ENCODE measurements around the gene PYGB. TPM values are rescaled to one million over a fixed set of nuclear protein-coding genes. Genes with fewer than 3 reads are reported as not detected.

The PYGB gene
- total RNA-seq, 1 experiment from 2014 or later = 188 TPM

DNA sequence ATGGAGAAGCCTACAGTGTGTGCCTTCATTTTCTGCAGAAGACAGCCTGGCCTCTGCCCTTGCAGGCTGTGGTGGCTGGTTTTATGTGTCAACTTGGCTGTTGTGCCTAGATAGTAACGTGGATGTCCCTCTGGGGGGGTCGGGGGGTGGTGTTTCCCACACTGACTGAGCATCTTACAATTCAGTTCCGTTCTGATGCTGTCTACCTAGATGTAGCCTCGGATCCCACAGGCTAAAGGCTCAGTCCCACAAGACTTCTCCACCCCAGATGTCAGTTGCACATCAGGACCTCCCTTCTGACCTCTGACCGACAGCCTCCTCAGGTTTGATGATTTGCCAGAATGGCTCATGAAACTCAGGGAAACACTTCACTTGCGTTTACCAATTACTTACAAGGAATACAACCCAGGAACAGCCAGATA lies 4.4 kb downstream of the PYGB start:
- peaks cover 91% of the 10 kb centered on the region for H3K79me2 ChIP-seq (ENCODE audit: low read length)
- H3K27me3 ChIP-seq (ENCODE audit: low read length) = no peaks in the 10 kb centered on the region
- H3K9ac ChIP-seq (ENCODE audit: low read length) = peak overlapping the region; percentile 23; the same call in 1 of the 2 replicates
- H3K9me2 ChIP-seq (replicated peaks; ENCODE audit: insufficient read depth, low read length) = no peaks in the 10 kb centered on the region
- H3K4me3 ChIP-seq (ENCODE audit: low read length) = no peak overlapping the region; the same call in 1 of the 2 replicates
- H3K36me3 ChIP-seq (ENCODE audit: insufficient read depth, low read length) = peaks cover 54% of the 10 kb centered on the region
- H3K4me1 ChIP-seq (ENCODE audit: low read length) = peaks cover 59% of the 10 kb centered on the region
- no peaks in the 10 kb centered on the region for H3K9me3 ChIP-seq (ENCODE audit: low read length)
- DNase-seq = no peak
- H3K27ac ChIP-seq (ENCODE audit: low read length) = peak overlapping the region; percentile 98
- no peak overlapping the region for H2AFZ ChIP-seq (ENCODE audit: low read length)
- H4K20me1 ChIP-seq (ENCODE audit: insufficient read depth, low read depth, low read length) = peaks cover 74% of the 10 kb centered on the region
- H3K4me2 ChIP-seq (ENCODE audit: low read depth, low read length, poor library complexity, severe bottlenecking) = peak overlapping the region; percentile 80

DNA sequence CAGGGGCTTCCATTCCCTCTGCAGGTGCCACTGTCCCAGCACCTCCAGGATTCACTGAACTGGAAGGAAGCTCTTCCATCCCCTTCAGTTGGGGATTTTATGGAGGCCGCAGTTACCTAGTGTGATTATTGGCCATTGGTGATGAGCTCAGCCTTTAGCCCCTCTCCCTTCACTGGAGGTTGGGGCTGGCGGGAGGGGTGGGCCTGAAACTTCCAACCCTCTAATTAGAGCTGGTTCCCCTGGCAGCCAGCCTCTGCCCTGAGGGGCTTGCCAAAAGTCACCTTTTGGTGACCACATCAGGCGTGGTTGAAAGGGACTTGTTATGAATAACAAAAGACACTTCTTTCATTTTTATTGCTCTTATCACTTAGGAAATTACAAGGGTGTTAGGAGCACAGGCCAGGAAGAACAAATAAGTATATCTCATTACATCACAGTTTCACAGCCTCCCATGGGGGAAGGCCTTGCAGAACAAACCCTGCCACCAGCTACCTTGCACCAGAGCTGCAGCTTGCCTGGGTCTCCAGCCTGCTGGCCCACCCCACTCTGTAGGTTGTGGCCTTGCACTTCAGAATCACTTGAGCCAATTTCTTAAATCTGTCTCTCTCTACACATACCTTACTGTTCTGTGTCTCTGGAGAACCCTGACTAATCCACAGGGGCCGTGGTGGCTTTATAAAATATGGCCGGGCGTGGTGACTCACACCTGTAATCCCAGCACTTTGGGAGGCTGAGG lies 5.0 kb downstream of the PYGB start:
- H3K4me2 ChIP-seq (ENCODE audit: low read depth, low read length, poor library complexity, severe bottlenecking) = peak overlapping the region; percentile 80
- H4K20me1 ChIP-seq (ENCODE audit: insufficient read depth, low read depth, low read length) = peaks cover 80% of the 10 kb centered on the region
- H3K9me2 ChIP-seq (replicated peaks; ENCODE audit: insufficient read depth, low read length) = no peaks in the 10 kb centered on the region
- H3K79me2 ChIP-seq (ENCODE audit: low read length) = peaks cover 97% of the 10 kb centered on the region
- peak overlapping the region; percentile 55 for H3K27ac ChIP-seq (ENCODE audit: low read length)
- H3K36me3 ChIP-seq (ENCODE audit: insufficient read depth, low read length) = peaks cover 59% of the 10 kb centered on the region
- DNase-seq = no peak
- H3K27me3 ChIP-seq (ENCODE audit: low read length) = no peaks in the 10 kb centered on the region
- peaks cover 54% of the 10 kb centered on the region for H3K4me1 ChIP-seq (ENCODE audit: low read length)
- no peak overlapping the region for H3K9ac ChIP-seq (ENCODE audit: low read length)
- H2AFZ ChIP-seq (ENCODE audit: low read length) = no peak overlapping the region
- no peaks in the 10 kb centered on the region for H3K9me3 ChIP-seq (ENCODE audit: low read length)
- H3K4me3 ChIP-seq (ENCODE audit: low read length) = no peak overlapping the region; the same call in 1 of the 2 replicates

DNA sequence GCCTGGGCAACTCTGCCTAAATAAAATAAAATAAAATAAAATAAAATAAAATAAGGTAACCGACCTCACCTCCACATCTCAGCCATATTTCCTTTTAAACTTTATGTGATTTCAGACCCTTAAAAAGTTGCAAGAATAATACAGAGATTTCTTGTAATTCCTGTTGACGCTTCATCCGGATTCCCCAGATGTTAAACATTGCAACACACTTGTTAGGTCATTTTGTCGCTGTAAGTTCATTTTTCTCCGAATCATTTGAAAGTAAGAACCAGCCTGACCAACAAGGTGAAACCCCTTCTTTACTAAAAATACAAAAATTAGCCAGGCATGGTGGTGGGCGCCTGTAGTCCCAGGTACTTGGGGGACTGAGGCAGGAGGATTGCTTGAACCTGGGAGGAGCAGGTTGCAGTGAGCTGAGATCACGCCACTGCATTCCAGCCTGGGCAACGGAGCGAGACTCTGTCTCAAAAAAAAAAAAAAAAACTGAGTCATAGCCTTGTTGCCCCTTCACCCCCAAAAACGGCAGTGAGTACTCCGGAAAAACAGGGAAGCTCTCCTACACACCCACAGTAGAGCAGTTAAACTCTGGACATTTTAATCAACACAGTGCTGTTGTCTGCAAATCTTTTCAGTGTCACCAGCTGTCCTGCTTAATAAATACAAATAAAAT lies 5.9 kb downstream of the PYGB start:
- H3K4me2 ChIP-seq (ENCODE audit: low read depth, low read length, poor library complexity, severe bottlenecking) = no peak overlapping the region
- H2AFZ ChIP-seq (ENCODE audit: low read length) = no peak overlapping the region
- H3K36me3 ChIP-seq (ENCODE audit: insufficient read depth, low read length) = peaks cover 68% of the 10 kb centered on the region
- H3K27me3 ChIP-seq (ENCODE audit: low read length) = no peaks in the 10 kb centered on the region
- H4K20me1 ChIP-seq (ENCODE audit: insufficient read depth, low read depth, low read length) = peaks cover 87% of the 10 kb centered on the region
- peaks cover 54% of the 10 kb centered on the region for H3K4me1 ChIP-seq (ENCODE audit: low read length)
- no peak overlapping the region for H3K27ac ChIP-seq (ENCODE audit: low read length)
- H3K9ac ChIP-seq (ENCODE audit: low read length) = no peak overlapping the region
- H3K9me2 ChIP-seq (replicated peaks; ENCODE audit: insufficient read depth, low read length) = no peaks in the 10 kb centered on the region
- H3K9me3 ChIP-seq (ENCODE audit: low read length) = no peaks in the 10 kb centered on the region
- H3K4me3 ChIP-seq (ENCODE audit: low read length) = no peak overlapping the region
- peaks cover 98% of the 10 kb centered on the region for H3K79me2 ChIP-seq (ENCODE audit: low read length)
- DNase-seq = no peak

DNA sequence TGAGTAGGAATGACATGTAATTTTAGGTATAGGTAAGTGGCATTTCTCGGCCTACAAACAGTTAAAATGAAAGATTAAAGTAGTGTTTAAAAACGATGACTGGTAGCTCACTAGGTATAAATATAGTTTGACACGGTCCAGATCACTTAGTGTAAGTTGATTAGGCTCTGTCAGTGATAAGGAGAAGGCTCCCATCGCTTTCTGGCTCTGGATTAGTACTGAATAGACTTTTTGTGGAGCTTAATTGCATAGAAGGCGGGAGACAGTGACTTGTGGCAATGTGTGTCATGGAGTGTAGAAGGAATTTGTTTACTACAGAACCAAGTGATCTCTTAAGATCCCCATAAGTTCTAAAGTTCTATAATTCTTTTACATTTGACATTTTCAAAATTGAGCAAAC lies 6.7 kb downstream of the PYGB start:
- Histone ChIP-seq H3K79me2 (ENCODE audit: low read length) (peaks cover 98% of the 10 kb centered on the region), H3K36me3 (ENCODE audit: insufficient read depth, low read length) (peaks cover 73% of the 10 kb centered on the region), H3K4me2 (ENCODE audit: low read depth, low read length, poor library complexity, severe bottlenecking) (no peak overlapping the region), H3K27ac (ENCODE audit: low read length) (0 out of 2 replicates have a peak overlapping the region, but pooled peaks have one; percentile 9), H3K4me3 (ENCODE audit: low read length) (no peak overlapping the region), H3K9me2 (replicated peaks; ENCODE audit: insufficient read depth, low read length) (no peaks in the 10 kb centered on the region), H2AFZ (ENCODE audit: low read length) (no peak overlapping the region), H4K20me1 (ENCODE audit: insufficient read depth, low read depth, low read length) (peaks cover 86% of the 10 kb centered on the region), H3K4me1 (ENCODE audit: low read length) (peaks cover 49% of the 10 kb centered on the region), H3K27me3 (ENCODE audit: low read length) (no peaks in the 10 kb centered on the region), H3K9ac (ENCODE audit: low read length) (no peak overlapping the region), H3K9me3 (ENCODE audit: low read length) (no peaks in the 10 kb centered on the region)
- DNase-seq = no peak

DNA sequence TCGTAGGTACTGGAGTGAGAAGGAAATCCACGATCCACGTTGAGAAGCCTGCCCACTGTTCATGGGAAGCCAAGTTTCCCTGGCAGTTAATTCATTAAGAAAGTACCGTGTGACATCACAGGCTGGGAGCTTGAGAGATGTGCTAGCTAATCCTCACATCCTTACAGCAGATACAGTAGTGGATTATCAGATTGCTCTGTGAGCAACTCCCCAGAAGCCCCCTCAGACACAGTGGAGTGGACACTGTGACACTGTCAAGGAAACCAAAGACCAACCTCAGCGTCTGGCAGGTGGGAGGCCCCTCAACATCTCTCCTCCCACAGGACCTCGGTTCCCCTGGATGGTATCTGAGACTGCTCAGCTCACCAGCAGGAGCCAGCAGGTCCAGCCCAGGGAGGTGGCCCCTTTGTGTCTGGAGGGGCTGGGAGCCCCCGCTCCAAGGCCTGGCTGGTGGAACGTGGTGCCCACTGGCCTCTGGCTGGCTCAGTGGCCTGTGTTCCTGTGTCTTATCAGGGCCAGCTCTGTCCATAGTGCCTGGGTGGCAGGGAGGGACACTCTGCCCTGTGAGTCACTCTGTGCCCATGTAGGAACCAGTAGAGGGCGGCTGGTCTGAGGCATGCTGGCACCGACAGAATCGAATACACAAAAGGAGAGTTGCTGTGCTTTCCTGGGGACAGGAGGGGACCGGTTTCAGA lies 7.2 kb downstream of the PYGB start:
- peaks cover 98% of the 10 kb centered on the region for H3K79me2 ChIP-seq (ENCODE audit: low read length)
- no peak for DNase-seq

DNA sequence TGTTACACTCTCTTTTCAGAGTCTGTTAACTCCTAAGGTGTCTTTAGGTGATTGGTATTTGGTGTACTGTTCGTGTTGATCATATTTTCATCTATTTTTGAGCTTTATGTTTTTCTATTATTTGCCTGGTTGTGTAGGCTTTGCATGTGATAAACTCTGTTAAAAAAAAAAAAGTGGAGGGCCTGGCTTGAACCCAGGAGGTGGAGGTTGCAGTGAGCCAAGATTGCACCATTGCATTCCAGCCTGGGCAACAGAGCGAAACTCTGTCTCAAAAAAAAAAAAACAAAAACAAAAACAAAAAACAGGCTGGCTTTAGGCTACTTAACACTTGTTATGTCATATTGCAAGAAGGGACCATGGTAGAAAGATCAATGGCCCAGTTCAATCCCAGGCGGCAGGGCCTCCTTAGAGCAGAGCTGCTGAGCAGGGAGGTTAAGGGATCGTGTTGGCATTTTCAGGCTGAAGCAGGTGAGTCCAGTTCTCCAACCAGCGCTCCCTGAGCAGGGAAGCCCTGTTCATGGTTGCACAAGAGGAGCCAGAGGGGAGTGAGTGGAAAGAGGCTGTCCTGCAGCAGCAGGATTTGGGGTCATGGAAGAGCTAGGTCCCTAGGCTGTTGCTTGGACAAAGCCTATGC lies 8.5 kb downstream of the PYGB start:
- H4K20me1 ChIP-seq (ENCODE audit: insufficient read depth, low read depth, low read length) = peaks cover 69% of the 10 kb centered on the region
- H3K79me2 ChIP-seq (ENCODE audit: low read length) = peaks cover 96% of the 10 kb centered on the region

More for the DNA sequence above, 7.2 kb downstream of the PYGB start:
- Histone ChIP-seq H3K4me2 (ENCODE audit: low read depth, low read length, poor library complexity, severe bottlenecking) (no peak overlapping the region), H4K20me1 (ENCODE audit: insufficient read depth, low read depth, low read length) (peaks cover 81% of the 10 kb centered on the region), H3K9me2 (replicated peaks; ENCODE audit: insufficient read depth, low read length) (no peaks in the 10 kb centered on the region), H3K4me1 (ENCODE audit: low read length) (peaks cover 43% of the 10 kb centered on the region), H3K9ac (ENCODE audit: low read length) (no peak overlapping the region), H2AFZ (ENCODE audit: low read length) (no peak overlapping the region), H3K4me3 (ENCODE audit: low read length) (no peak overlapping the region), H3K9me3 (ENCODE audit: low read length) (no peaks in the 10 kb centered on the region), H3K27me3 (ENCODE audit: low read length) (no peaks in the 10 kb centered on the region), H3K36me3 (ENCODE audit: insufficient read depth, low read length) (peaks cover 76% of the 10 kb centered on the region), H3K27ac (ENCODE audit: low read length) (0 out of 2 replicates have a peak overlapping the region, but pooled peaks have one; percentile 9)

DNA sequence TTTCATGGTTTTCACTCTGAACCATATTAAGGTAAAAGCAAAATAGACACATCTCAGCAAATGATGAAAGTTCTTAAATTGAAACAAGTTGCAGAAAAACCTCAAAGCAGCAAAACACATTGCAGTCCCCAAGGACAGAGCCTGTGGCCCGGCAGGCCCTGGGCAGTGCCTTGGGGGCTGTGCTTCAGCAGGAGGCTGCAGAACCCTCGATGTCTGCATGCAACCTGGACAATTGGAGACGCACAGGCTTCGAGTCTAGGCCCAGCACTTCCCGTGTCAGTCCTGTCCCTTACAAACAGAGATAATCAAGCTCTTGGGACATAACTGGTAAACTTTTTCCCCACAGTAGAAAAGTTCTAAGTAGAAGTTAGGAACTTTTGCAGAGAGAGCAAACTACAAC lies 9.2 kb downstream of the PYGB start:
- Histone ChIP-seq H3K9me3 (ENCODE audit: low read length) (no peaks in the 10 kb centered on the region), H3K9ac (ENCODE audit: low read length) (no peak overlapping the region), H3K4me1 (ENCODE audit: low read length) (peaks cover 23% of the 10 kb centered on the region), H3K9me2 (replicated peaks; ENCODE audit: insufficient read depth, low read length) (no peaks in the 10 kb centered on the region), H3K79me2 (ENCODE audit: low read length) (peaks cover 92% of the 10 kb centered on the region), H3K27ac (ENCODE audit: low read length) (peak overlapping the region; percentile 27; the same call in 1 of the 2 replicates), H4K20me1 (ENCODE audit: insufficient read depth, low read depth, low read length) (peaks cover 62% of the 10 kb centered on the region), H3K36me3 (ENCODE audit: insufficient read depth, low read length) (peaks cover 69% of the 10 kb centered on the region), H3K4me2 (ENCODE audit: low read depth, low read length, poor library complexity, severe bottlenecking) (no peak overlapping the region), H3K27me3 (ENCODE audit: low read length) (no peaks in the 10 kb centered on the region), H3K4me3 (ENCODE audit: low read length) (no peak overlapping the region), H2AFZ (ENCODE audit: low read length) (no peak overlapping the region)
- no peak for DNase-seq

More for the DNA sequence above, 8.5 kb downstream of the PYGB start:
- Histone ChIP-seq H3K4me3 (ENCODE audit: low read length) (no peak overlapping the region), H2AFZ (ENCODE audit: low read length) (no peak overlapping the region), H3K4me2 (ENCODE audit: low read depth, low read length, poor library complexity, severe bottlenecking) (no peak overlapping the region), H3K9me2 (replicated peaks; ENCODE audit: insufficient read depth, low read length) (no peaks in the 10 kb centered on the region), H3K27me3 (ENCODE audit: low read length) (no peaks in the 10 kb centered on the region), H3K4me1 (ENCODE audit: low read length) (peaks cover 31% of the 10 kb centered on the region), H3K36me3 (ENCODE audit: insufficient read depth, low read length) (peaks cover 71% of the 10 kb centered on the region), H3K9ac (ENCODE audit: low read length) (no peak overlapping the region), H3K9me3 (ENCODE audit: low read length) (no peaks in the 10 kb centered on the region), H3K27ac (ENCODE audit: low read length) (0 out of 2 replicates have a peak overlapping the region, but pooled peaks have one; percentile 27)
- DNase-seq = no peak
